KMS-11 (cell line): Measurements from ENCODE around the gene ACSF3.
"Not testable (repeated sequence)": the region's sequence is repeated elsewhere in the genome, so short reads cannot be mapped to it uniquely, and the experiment has no call there.

Experiments used
- H2AFZ ChIP-seq: fragments of 200-600 bp; sonication (generic); 2 replicates; pipeline ENCODE4 v1.6.1; 2016; ENCODE audit warnings: antibody characterized with exemption, mixed run types, low read depth
- H3K27ac ChIP-seq: fragments of 200-600 bp; sonication (generic); 2 replicates; pipeline ENCODE4 v1.6.1; 2016; ENCODE audit warnings: mild to moderate bottlenecking, mixed run types
- H3K27me3 ChIP-seq: fragments of 200-600 bp; sonication (generic); 2 replicates; pipeline ENCODE4 v1.6.1; 2017; ENCODE audit warnings: mild to moderate bottlenecking, low read depth, mixed run types, moderate library complexity; ENCODE audit not compliant: insufficient read depth
- H3K36me3 ChIP-seq: fragments of 200-600 bp; sonication (generic); 2 replicates; pipeline ENCODE4 v1.6.1; 2017; ENCODE audit warnings: mild to moderate bottlenecking, mixed run types; ENCODE audit not compliant: insufficient read depth
- H3K4me1 ChIP-seq: fragments of 200-600 bp; sonication (generic); 2 replicates; pipeline ENCODE4 v1.6.1; 2016; ENCODE audit warnings: mild to moderate bottlenecking, low read depth, mixed run types; ENCODE audit not compliant: poor library complexity, severe bottlenecking
- H3K4me2 ChIP-seq: fragments of 200-600 bp; sonication (generic); 2 replicates; pipeline ENCODE4 v1.7.0; 2016; ENCODE audit warnings: mild to moderate bottlenecking, mixed run types
- H3K4me3 ChIP-seq: fragments of 200-600 bp; sonication (generic); IDR thresholded peaks from 2 replicates; pipeline ENCODE4 v1.6.1; 2017; ENCODE audit warnings: low read depth, low read length, mixed read lengths; ENCODE audit not compliant: insufficient read depth
- H3K79me2 ChIP-seq: fragments of 200-600 bp; sonication (generic); 2 replicates; pipeline ENCODE4 v1.6.1; 2016; ENCODE audit warnings: low read depth, mixed run types; ENCODE audit not compliant: insufficient read depth
- H3K9ac ChIP-seq: fragments of 200-600 bp; sonication (generic); 2 replicates; pipeline ENCODE4 v1.6.1; 2016; ENCODE audit warnings: mild to moderate bottlenecking, mixed run types
- H4K20me1 ChIP-seq: fragments of 200-600 bp; sonication (generic); 2 replicates; pipeline ENCODE4 v1.6.1; 2016; ENCODE audit warnings: mild to moderate bottlenecking, mixed run types; ENCODE audit not compliant: insufficient read depth
- CTCF ChIP-seq: fragments of 200-600 bp; sonication (generic); conservative IDR thresholded peaks from 2 replicates; pipeline ENCODE4 v1.6.1; 2017; ENCODE audit warnings: low read depth, mild to moderate bottlenecking, antibody characterized with exemption, low read length, moderate library complexity, mixed read lengths

The ACSF3 gene

GRCh38 chr16:89184933-89185794 is 91.5 kb downstream of the ACSF3 start:
- no peak for TF ChIP-seq CTCF
- Histone ChIP-seq H3K4me3 (no peak overlapping the region), H3K9ac (no peak overlapping the region), H3K79me2 (no peaks in the 10 kb centered on the region), H3K27me3 (peaks cover 43% of the 10 kb centered on the region), H3K36me3 (no peaks in the 10 kb centered on the region), H3K27ac (no peak overlapping the region), H3K4me2 (no peak overlapping the region), H4K20me1 (no peaks in the 10 kb centered on the region), H3K4me1 (no peaks in the 10 kb centered on the region), H2AFZ (no peak overlapping the region)

- H3K79me2 ChIP-seq, H3K9ac ChIP-seq, H3K36me3 ChIP-seq, H3K4me1 ChIP-seq, H2AFZ ChIP-seq, H3K4me3 ChIP-seq, H3K4me2 ChIP-seq, H4K20me1 ChIP-seq, H3K27ac ChIP-seq: not testable (repeated sequence)
- H3K27me3 ChIP-seq: peaks cover 36% of the 10 kb centered on the region
These were observed 92.4 kb downstream of the ACSF3 start for GRCh38 chr16:89185887-89186592.

- peaks cover 30% of the 10 kb centered on the region for H3K27me3 ChIP-seq
- not testable (repeated sequence) for H3K4me3 ChIP-seq, H3K36me3 ChIP-seq
These were observed 93.0 kb downstream of the ACSF3 start for GRCh38 chr16:89186593-89187031.

GRCh38 chr16:89187032-89187769 is 93.5 kb downstream of the ACSF3 start:
- Histone ChIP-seq H3K27me3 (peaks cover 29% of the 10 kb centered on the region), H3K4me1 (no peaks in the 10 kb centered on the region), H3K36me3 (no peaks in the 10 kb centered on the region), H4K20me1 (no peaks in the 10 kb centered on the region), H3K27ac (no peak overlapping the region), H3K79me2 (no peaks in the 10 kb centered on the region), H3K9ac (no peak overlapping the region), H3K4me2 (no peak overlapping the region), H3K4me3 (no peak overlapping the region), H2AFZ (no peak overlapping the region)
- TF ChIP-seq CTCF: no peak

More at GRCh38 chr16:89186593-89187031, 93.0 kb downstream of the ACSF3 start:
- not testable (repeated sequence) for H2AFZ ChIP-seq, H3K9ac ChIP-seq, H3K4me2 ChIP-seq, H4K20me1 ChIP-seq, H3K79me2 ChIP-seq, H3K4me1 ChIP-seq, H3K27ac ChIP-seq

GRCh38 chr16:89187770-89188392 is 94.2 kb downstream of the ACSF3 start:
- no peak overlapping the region for H3K27ac ChIP-seq
- H4K20me1 ChIP-seq: no peaks in the 10 kb centered on the region
- H3K4me2 ChIP-seq: no peak overlapping the region
- H3K36me3 ChIP-seq: no peaks in the 10 kb centered on the region
- TF ChIP-seq CTCF: no peak
- no peak overlapping the region for H2AFZ ChIP-seq
- no peaks in the 10 kb centered on the region for H3K4me1 ChIP-seq
- H3K4me3 ChIP-seq: no peak overlapping the region
- H3K9ac ChIP-seq: no peak overlapping the region
- H3K79me2 ChIP-seq: no peaks in the 10 kb centered on the region
- H3K27me3 ChIP-seq: peaks cover 22% of the 10 kb centered on the region

GRCh38 chr16:89188471-89189357 is 95.1 kb downstream of the ACSF3 start:
- H3K79me2 ChIP-seq, H4K20me1 ChIP-seq, H3K4me3 ChIP-seq, H3K36me3 ChIP-seq, H3K27ac ChIP-seq, H2AFZ ChIP-seq, H3K9ac ChIP-seq, H3K4me2 ChIP-seq, H3K4me1 ChIP-seq: not testable (repeated sequence)
- H3K27me3 ChIP-seq: peaks cover 14% of the 10 kb centered on the region
